HG03378 (cell line): ENCODE data around the gene SLC35E2B.
"Not testable (repeated sequence)": the region's sequence is repeated elsewhere in the genome, so short reads cannot be mapped to it uniquely, and the experiment has no call there.

ENCODE experiments used
- ATAC-seq: cut with Tn5 transposase; IDR thresholded peaks from one replicate; pipeline ENCODE4 v1.9.1; 2021; ENCODE audit warnings: mild to moderate bottlenecking, moderate library complexity; ENCODE audit not compliant: unreplicated experiment

Gene SLC35E2B

GRCh38 chr1:1704284-1704957 lies 11.8 kb upstream of the SLC35E2B start:
- ATAC-seq: not testable (repeated sequence)

DNA sequence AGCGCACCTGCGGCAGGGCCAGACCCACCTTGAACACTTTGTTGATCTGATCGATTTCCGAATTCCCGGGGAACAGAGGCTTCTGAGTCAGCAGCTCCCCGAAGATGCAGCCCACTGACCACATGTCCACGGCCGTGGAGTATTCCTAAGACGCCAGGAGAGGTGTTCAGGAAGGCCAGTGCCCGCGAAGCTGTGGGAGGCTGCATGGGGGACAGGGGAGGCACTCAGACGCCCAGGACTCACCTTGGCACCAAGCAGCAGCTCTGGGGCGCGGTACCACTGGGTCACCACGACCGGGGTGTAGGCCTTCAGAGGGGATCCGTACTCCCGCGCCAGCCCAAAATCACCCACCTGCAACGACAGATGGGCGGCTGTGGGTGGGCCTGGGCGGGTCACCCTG lies 11.2 kb upstream of the SLC35E2B start:
- ATAC-seq: no peak

DNA sequence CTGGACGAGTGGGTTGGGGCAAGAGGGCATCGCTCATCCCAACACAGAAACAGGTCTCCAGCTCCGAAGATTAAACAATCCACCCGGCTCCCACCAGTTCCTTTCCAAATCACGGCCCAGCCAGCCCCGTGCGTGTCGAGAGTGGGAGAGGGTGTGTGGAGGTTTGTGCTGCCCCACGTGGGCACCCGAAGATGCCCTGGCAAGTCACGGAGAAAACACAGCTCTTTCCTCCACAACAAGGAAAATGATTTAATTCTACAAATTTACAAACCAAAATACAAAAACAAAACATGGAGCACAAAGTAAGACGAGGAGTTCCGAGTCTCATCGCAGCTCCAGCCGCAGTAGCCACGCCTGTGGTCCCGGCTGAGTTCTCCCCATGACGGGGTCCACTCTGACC lies 9.9 kb upstream of the SLC35E2B start:
- not testable (repeated sequence) for ATAC-seq

- not testable (repeated sequence) for ATAC-seq
These were observed 8.0 kb upstream of the SLC35E2B start for GRCh38 chr1:1700557-1700956.

DNA sequence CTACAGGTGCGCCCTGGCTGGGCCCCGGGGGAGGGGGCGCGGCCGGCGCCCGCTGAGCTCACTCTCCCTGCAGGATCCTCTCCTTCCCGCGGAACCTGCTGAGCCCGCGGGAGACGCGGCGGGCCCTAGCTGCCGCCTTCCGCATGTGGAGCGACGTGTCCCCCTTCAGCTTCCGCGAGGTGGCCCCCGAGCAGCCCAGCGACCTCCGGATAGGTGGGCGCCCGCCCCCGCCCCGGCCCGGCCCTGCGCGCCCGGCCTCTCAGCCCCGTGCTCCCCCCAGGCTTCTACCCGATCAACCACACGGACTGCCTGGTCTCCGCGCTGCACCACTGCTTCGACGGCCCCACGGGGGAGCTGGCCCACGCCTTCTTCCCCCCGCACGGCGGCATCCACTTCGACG lies 7.5 kb upstream of the SLC35E2B start:
- ATAC-seq: not testable (repeated sequence)

DNA sequence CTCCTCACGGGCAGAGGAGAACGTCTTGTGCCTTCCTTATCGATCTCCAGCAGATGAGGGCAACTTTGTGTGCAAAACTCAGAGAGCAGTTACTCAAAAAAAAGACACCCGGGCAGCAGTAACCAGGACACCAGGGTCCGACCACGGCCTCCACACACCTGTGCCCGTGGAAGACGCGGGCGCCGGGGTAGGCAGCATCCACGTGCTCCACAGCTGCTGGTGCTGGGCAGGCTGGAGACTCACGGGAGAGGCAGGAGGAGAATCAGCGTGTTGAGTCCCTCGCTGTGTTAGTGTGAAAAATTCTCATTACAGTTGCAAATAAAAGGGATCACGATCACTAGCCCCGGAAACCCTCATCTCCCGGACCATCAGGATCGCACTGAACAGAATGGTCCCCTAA lies 6.5 kb upstream of the SLC35E2B start:
- ATAC-seq: not testable (repeated sequence)

DNA sequence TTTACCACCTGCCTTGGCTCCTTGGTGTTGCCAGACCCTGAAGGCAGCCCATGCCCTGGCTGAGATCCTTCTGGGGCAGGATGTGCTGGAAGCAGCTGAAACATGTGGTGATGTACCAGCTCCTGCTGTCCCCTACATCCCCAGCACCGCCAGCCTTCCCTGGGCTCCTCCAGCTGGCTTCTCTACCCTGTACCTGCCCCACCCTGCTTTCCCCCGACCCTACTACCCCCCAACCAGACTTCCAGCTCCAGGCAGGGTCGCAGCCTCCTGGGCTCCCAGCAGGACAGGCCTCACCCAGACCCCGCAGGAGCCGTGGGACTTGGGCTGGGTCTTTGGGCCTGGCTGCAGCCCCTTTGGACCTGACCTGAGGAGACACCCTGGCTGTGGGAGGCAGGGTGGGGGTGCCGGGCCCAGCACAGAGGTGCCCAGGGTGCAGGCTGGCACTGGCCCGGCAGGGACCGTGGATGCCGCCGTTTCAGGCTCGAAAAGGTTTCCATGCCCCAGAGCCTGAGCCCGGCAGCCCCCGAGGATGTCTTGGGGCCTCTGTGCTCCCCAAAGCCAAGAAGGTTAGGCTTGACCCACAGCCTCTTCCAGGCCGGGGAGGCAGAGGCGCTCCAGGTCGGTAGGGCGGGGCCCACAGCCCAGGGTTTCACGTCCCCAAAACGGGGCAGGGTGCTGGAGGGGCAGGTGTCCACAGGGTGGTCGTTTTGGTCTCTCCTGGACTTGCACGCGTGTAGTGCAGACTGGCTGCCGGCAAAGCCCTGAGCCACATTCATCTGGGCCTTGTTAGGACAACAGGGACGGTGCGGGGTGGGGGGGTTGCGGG lies 5.0 kb upstream of the SLC35E2B start:
- not testable (repeated sequence) for ATAC-seq

GRCh38 chr1:1696431-1697357 lies 4.1 kb upstream of the SLC35E2B start:
- ATAC-seq: not testable (repeated sequence)

DNA sequence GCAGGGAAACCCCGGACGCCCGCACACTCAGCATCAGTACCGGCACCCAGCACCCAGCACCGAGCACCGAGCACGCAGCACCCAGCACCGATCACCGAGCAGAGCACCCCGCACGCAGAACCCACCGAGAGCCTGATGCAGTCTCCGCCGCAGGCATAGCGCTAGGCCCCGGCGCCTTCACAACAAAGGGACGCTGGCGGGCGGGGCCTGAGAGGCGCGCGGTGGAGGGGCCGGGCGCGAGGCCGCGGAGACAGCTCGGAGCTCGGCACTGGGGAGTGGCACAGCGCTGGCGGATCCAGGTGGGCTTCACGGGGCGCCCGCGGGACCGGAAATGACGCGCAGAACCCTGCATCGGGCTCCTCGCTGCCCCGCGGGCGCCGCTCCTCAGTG lies 276 bp downstream of the SLC35E2B start:
- ATAC-seq: peak; percentile 24

GRCh38 chr1:1691443-1691842 lies 1.2 kb downstream of the SLC35E2B start:
- ATAC-seq: not testable (repeated sequence)

GRCh38 chr1:1689526-1689925 lies 3.1 kb downstream of the SLC35E2B start:
- not testable (repeated sequence) for ATAC-seq

DNA sequence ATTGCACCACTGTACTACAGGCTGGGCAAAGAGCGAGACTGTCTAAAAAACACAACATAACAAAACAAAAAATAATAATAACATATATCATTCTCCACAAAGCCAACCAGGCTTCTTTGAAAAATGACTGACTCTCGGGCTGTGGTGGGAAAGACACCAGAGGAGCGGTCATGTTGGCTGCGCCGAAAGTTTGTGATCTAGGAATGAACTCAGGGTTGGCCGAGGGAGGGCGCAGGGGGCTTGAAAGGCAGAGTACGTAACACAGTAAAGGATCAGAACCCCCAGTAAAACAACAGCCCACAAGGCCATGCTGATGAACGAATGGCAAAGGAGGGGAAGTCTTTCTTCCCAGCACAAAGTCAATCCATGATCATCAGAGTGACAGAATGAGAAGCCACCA lies 4.7 kb downstream of the SLC35E2B start:
- ATAC-seq: no peak

DNA sequence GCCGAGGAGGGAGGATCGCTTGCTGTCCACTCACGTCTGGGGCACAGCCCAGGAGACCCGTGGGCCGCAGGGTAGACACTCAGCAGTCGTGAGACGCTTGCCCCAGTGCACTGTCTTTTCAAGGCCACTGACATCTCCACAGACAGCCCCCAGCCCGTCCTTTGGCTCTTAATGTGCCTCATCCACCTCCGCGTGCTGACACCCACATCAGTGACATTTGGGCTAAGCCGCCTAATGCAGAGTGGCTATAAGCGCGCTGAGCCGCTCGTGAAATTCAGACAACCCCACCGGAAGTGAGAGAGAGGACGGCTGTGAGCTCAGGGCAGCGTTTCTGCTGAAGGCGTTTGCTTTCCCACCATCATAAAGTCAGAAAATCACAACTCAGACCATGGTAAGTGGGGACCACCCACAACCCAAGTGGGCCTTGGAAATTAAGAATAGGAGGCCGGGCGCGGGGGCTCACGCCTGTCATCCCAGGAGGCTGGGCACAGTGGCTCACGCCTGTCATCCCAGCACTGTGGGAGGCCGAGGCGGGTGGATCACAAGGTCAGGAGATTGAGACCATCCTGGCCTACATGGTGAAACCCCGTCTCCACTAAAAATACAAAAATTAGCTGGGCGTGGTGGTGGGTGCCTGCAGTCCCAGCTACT lies 8.4 kb downstream of the SLC35E2B start:
- no peak for ATAC-seq

- ATAC-seq: no peak
These were observed 9.3 kb downstream of the SLC35E2B start for GRCh38 chr1:1683104-1683905.

DNA sequence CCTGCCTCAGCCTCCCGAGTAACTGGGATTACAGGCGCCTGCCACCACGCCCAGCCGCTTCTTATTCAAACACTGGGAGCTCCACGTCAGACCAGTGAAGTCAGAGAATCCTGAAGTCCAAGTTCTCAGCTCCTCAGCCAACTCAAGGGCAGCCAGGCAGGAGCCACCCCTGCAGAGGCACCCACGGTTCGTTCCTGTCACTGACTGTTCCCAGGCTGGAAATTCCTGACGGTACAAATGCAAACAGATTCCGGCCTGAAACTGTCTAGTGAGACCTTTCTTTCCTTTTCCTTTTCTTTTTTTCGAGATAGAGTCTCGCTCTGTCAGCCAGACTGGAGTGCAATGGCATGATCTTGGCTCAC lies 11.7 kb downstream of the SLC35E2B start:
- no peak for ATAC-seq

DNA sequence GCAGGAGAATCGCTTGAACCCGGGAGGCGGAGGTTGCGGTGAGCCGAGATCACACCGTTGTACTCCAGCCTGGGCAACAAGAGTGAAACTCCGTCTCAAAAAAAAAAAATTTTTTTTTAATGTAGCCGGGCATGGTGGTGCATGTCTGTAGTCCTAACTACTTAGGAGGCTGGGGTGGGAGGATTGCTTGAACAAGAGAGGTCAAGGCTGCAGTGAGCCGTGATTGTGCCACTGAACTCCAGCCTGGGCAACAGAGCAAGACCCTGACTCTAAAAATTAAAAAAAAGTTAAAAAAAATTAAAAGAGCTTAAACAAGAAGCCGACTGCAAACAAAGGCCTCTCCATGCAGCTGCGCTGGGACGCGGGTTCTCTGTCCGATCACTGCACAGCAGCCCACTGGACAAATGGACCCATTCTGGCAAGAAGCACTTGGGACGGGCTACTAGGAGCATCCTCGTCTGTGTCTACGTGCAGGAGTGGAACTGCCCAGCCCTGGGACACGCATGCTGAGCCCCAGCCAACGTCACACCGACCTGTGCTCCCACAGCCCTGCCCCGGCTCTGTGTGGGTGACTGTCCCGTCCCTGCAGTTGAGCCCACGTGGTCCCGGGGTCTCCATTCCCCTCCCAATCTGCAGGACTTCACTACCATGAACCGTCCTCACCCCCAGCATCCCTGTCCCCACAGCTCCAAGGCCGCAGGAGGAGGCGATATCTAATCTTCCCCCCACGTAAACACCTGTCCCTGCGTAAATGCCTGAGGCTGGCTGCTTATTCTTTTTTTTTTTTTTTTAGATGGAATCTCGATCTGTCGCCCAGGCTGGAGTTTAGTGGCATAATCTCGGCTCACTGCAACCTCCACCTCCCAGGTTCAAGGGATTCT lies 12.3 kb downstream of the SLC35E2B start:
- no peak for ATAC-seq

DNA sequence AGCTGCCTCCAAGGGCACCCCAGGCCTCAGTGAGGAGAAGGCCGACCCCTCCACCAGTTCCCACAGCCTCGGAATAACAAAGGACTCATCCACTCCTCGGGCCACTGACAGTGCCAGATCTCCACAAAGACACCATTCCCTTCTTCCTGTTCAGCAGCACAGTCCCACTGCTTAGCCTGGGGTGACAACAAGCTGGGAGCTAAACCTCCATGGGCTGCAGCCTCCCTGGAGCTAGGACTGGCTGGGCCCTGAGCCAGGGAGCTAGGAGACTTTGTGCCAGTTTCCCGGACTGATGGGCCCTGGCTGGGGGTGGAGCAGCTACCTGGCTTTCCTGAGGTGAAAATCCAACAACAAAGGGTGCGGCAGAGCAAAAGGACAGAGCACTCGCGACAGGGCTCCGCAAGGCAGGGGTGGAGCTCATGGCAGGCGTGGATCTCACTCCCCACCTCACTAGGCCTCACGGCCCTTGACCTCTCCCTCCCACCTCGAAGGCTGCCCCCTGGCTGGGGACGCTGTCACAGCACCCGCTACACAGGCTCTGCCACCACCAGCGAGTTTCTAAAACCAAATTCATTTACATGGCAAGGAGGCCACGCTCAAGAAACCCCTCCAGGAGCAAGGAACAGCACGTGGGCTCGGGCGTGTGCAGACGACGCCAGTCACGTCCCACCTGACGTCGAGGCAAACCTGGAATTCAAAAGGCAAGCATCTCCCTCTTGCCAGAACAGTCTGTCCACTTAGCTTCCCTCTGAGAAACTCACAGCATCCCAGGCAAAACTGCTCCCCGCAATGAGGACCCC lies 13.8 kb downstream of the SLC35E2B start:
- ATAC-seq: no peak
